COLO668 (cell line): Measurements from ENCODE around the gene CMKLR1.

Source experiments
- DNase-seq: peaks from one replicate; lab custom pipeline; 2025; ENCODE audit not compliant: unreplicated experiment; lab: John Stamatoyannopoulos, UW

The CMKLR1 gene

GRCh38 chr12:108302016-108302402, 37.1 kb downstream of the CMKLR1 start:
- no peak for DNase-seq

- no peak for DNase-seq
Measured at GRCh38 chr12:108301346-108301745, 37.8 kb downstream of the CMKLR1 start.

DNA sequence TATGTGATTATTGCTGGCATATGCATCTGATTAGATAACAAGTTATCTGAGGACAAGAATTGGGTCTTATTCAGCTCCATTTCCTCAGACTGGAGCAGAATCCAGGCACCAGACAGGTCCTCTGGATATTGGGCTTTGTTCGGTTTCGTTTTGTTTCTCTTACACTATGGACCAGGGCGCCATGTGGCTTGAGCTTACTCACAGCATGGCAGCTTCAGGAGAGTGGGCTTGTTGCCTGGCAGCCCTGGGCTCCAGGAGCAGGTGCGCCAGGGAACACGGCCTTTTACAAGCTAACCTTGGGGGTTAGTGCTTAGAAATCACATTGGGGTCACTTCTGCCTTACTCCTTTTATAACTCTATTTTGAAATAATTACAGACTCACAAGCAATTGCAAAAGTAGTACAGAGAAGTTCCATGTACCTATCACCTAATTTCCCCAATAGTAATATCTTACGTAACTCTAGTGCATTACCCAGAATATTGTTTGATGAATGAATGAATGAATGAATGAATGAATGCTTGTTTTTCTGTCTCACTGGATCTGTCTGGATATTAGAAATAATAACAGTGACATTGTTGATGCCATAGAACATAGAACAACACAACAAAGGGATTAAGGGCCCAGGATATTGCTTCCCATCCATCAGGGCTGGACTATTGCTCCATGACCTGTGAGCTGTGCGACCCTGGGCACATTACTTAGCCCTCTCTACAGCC, 39.0 kb downstream of the CMKLR1 start:
- DNase-seq = no peak

DNA sequence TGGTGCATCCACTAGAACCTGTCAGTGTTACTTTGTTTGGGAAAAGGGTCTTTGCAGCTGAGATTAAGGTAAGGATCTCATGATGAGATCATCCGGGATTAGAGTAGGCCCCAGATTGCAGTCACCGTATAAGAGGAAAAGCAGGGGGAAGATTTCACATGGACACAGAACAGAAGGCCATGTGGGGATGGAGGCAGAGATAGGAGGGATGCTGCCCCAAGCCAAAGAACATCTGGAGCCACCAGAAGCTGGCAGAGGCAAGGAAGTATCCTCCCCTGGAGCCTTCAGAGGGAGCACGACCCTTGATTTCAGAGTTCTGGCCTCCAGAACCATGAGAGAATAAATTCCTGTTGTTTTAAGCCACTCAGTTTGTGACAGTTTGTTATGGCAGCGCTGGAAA, 39.6 kb downstream of the CMKLR1 start:
- DNase-seq = no peak

DNA sequence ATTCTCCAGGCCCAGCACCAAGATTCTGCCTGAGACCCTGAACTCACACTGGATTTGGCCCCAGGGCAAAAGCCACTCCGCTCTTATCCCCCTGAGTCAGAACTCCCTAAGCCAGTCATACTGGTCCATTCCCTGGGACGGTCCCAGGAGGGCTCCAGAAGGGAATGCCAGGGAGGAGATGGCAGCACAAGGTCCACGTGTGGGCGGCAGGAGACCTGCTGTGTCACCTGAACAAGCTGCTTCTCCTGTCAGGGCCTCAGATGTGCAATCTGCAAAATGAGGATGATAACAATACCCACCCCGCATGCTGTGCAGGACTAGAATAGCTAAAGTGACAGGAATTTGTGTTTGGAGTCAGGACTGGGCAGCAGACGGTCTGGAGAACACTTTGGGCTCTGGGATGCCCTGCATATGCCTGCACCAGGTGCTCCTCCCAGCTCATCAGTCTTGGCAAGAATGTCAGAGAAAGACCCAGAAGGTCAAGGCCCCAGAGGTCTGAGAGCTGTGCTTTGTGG, 40.3 kb downstream of the CMKLR1 start:
- no peak for DNase-seq

GRCh38 chr12:108297895-108298760, 41.0 kb downstream of the CMKLR1 start:
- DNase-seq = no peak

DNA sequence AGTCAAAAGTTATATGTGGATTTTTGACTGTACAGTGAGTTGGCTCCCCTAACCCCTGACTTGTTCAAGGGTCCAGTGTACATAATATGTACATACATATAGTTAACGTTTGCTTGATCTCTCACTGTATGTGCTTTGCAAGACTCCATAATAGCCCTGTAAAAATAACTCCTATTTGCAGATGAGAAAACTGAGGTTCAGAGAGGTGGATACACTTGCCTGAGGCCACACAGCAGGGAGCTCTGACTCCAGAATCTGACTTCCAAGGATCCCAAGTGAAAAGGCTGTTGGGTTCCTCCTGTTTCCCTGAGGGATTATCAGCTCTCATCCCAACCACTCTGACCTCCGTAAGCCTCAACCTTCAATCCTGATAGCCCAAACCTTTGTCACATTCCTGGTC, 41.7 kb downstream of the CMKLR1 start:
- DNase-seq = no peak

DNA sequence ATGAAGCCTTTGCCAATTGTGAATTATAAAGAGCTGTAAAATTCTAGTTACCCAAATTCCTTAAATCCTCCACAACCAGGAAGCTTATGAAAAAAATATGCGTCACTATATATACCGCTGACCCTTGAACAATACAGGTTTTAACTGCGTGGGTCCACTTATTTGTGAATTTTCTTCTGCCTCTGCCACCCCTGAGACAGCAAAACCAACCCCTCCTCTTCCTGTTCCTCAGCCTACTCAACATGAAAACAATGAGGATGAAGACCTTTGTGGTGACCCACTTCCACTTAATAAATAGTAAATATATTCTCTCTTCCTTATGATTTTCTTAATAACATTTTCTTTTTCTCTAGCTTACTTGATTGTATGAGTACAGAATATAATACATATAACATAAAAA, 42.2 kb downstream of the CMKLR1 start:
- no peak for DNase-seq

DNA sequence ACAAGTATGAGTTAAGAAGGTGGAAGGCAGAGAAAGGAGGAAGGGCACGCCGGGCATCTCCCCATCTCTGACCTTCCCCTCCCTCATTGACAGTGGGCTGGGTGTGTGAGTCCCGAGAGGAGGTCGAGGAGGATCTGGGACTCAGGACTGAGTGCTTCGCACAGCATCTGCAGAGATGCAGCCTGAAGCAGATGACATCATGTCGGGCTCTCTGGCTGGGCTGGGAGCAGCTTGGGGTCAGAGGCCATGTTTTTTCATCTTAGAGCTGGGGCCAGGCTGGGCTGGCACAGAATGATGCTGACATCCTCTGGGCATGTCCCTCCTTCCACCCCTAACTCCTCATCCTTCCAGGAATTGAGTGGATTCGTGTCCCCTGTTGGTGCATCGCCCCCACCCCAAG, 43.5 kb downstream of the CMKLR1 start:
- DNase-seq = no peak

DNA sequence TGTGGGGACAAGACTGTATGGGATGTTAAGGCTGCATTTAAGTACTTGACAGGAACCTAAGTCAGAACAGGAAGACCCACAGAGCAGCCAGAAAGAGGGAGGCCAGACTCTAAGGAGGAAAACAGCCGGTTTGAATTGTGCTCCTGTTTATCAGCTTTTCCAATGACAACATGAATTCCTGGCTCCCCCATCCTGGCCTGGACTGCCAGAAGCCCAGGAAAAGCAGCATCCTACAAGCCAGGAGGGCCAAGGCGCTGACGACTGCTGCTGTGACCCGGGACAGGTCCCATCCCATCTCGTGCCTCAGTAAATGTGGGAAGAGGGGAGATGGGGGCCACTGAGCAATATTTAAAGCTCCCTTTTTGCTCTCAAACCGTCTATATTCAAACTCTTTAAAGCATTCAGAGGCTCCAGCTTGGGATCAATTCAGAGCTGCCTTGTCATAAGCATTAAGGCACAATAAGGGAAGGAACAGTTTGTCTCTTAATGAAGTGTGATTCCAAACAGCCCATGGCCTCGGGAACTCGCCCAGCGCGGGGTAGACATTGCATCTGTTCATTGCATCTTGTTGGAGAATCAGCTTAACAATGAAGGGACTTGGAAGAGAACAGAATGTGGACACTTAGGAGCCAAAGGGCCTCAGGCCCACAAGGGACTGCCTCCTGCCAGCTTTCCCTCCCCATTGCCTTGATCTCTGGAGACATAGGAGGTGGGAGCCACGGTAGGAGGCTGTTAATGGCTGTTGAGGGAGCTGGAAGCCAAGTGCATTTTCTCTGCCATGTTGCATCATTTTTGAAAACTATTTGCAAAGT, 49.6 kb downstream of the CMKLR1 start:
- no peak for DNase-seq

DNA sequence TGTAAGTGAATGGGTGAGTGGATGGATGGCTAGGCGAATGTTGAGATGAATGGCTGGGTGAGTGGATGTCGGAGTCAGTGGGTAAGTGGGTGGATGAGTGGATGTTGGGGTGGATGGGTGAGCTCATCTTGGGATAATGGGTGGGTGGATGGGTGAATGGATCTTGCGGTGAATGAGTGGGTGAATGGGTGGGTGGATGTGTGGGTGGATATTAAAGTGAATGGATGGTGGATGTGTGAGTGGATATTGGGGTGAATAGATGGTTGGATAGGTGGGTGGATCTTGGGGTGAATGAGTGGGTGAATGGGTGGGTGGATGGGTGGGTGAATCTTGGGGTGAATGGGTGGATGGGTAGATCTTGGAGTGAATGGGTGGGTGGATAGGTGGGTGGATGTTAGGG, 51.9 kb downstream of the CMKLR1 start:
- no peak for DNase-seq

DNA sequence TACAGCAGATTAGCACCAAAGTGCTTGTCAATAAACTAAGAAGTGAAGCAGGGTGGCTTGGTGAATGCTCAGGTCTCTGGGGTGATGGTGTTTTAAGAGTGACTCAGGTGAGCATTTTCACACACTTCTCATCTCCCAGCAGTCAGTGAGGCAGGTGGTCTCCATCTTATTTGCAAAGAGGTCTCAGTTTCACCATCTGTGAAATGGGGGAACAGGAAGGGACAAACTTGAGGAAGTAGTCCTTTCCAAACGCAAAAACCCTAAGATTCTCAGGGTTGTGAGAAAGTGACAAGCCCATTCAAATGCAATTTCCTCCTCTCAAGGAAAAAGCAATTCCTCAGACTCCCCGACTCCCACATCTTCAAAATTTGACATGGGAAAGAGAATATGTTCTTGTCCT, 54.1 kb downstream of the CMKLR1 start:
- DNase-seq = no peak

DNA sequence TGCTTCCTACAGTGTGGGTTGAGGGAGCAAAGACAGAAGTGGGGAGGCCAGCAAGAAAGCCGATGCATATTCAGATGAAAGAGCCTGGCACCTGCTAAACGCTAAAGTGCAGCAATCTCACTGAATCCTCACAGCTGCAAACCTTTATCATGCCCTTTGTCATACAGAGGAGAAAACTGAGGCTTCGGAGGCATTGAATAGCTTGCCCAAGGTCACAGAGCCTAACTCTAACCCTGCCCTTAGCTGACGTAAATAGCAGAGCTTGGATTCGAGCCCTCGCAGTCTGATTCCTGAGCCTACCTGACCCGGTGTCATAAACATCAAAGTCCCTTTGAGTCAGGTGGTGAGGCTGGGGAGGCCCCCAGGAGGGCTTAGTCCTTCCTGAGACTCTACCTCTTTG, 54.9 kb downstream of the CMKLR1 start:
- DNase-seq = no peak

DNA sequence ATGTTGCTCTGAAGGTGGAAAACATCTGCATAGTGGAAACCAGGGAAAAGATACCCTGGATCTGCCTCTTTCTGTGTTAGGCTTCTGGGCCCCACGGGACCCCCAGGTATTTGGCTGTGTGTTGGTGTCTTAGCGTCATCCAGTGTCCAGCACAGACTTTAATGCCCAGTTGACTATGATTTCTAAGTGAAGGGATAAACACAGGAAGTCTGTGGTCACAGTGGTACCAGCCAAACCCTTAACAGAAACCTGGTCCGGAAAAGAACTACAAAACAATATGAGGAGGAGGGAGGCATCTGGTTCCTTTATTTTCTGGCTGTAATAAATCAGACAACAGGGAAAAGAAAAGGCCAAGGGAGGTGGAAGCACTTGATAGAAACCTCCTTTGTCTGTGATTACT, 56.4 kb downstream of the CMKLR1 start:
- DNase-seq = no peak

- DNase-seq = no peak
Measured at GRCh38 chr12:108282160-108282559, 57.0 kb downstream of the CMKLR1 start.

- DNase-seq = no peak
Measured at GRCh38 chr12:108277613-108278012, 61.5 kb downstream of the CMKLR1 start.

DNA sequence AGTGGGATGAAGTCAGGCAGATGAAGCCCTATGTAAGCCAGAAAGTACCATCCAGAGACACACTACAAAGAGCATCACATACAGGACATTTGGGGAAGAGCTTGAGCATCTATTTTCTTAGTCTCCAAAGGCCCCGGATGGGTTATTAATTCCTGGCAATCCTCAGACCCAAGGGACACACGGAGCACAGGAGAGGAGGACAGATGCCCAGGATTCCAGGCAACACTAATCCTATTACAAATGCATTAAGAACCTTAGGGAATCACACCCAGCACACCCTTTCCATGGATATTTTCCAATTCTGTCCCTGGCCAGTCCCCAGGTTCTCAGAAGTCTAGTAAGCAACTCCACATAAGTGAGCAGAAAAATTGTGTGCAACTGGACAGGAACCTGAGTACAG, 65.9 kb downstream of the CMKLR1 start:
- no peak for DNase-seq

DNA sequence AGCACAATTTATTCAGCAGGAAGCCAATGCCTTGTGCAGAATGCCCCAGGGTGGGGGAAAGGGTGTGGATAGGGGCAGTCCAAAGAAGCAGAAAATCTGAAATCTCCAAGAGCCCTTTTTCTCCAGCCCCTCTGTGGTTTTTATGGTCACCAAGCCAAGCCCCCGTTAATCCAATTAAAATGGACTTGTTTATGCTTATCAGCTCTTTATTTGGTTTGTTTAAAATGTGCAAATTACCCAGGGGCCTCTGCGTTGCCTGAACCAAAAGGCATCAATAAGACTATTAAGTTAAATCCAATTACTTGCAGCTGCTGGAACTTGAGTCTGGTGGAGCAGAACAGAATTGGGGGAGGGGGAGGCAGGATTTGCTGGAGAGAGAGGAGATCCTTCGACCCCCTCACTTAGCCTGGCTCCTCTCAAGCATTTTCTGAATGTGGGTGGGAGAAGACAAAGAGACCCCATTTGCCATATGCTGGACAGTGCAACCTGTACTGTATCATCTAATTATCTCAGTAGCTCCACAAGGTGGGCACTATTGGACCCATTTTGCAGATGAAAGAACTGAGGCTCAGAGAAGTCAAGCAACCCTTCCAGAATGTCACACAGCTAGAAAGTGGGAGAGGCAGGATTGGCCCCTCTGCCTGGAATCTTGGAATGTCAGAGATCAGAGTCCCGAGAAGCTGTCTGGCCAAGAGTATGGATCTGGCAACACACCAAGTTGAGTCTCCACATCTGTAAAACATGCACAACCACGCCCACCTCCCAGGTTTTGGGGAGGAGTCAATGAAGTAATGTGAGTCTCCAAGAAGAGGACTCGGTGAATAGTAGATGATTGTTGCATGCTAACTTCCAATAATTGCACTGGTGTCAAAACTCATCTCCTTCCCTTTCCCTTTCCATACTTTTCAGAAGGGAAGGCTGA, 66.9 kb downstream of the CMKLR1 start:
- DNase-seq = no peak

DNA sequence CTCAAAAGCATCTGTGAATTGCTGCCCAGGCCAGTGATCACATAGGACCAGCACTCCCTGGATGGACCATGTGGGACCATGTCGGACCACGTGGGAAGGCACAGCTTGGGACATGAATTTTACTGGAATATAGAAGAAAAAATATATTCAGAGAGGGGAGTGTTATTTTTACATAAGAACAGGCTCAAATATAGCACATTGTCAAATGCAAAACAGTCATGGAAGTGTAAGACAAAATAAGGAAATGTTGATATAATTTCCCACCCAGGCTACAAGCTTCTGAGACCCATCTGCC, 68.3 kb downstream of the CMKLR1 start:
- no peak for DNase-seq

GRCh38 chr12:108270035-108270848, 68.9 kb downstream of the CMKLR1 start:
- DNase-seq = no peak
